B cell (primary cell): ENCODE results near the gene DACH2. TPM values are rescaled to one million over a fixed set of nuclear protein-coding genes. Genes with fewer than 3 reads are reported as not detected.

ENCODE experiments used
- ATAC-seq: fragments of 200-7000 bp; cut with Tn5 transposase; one replicate; pipeline ENCODE4 v1.10.0; 2021; ENCODE audit warnings: low read depth, mild to moderate bottlenecking, moderate number of reproducible peaks, moderate library complexity
- CTCF ChIA-PET: fragments of 350-600 bp; sonication (Branson Sonifier 250); formaldehyde crosslinking; loops from one replicate; lab custom pipeline; 2021; ENCODE audit warnings: antibody characterized with exemption, inconsistent platforms; lab: Charles Lee
- POLR2A ChIA-PET: fragments of 350-600 bp; sonication (Branson Sonifier 250); formaldehyde crosslinking; loops from one replicate; lab custom pipeline; 2021; ENCODE audit warnings: antibody characterized with exemption; lab: Charles Lee
- DNase-seq: peaks from one replicate; pipeline ENCODE4 v3.0.0; 2013
- H2AFZ ChIP-seq: 2 replicates; pipeline ENCODE4 v1.6.1; 2012; ENCODE audit warnings: mild to moderate bottlenecking, low read depth, low read length; ENCODE audit not compliant: insufficient read depth, poor library complexity, severe bottlenecking
- H3K27ac ChIP-seq, 2 donors: 1 replicate in 1 of 2; 2 replicates in 1 of 2; pipeline ENCODE4 v1.5.1; 2012 to 2013; ENCODE audit warnings: low read length in 2 of 2, mild to moderate bottlenecking in 2 of 2, moderate library complexity in 1 of 2
- H3K27me3 ChIP-seq, 4 experiments: fragments of 200-600 bp in 1 of 4; sonication (generic) in 1 of 4; replicated peaks in 1 of 4; 1 replicate in 2 of 4; 2 replicates in 2 of 4; pipeline versions ENCODE4 v1.6.1 to v1.7.0; 2013 to 2016; ENCODE audit warnings: low read length in 3 of 4, mild to moderate bottlenecking in 2 of 4, mixed read lengths in 1 of 4, moderate library complexity in 1 of 4; ENCODE audit not compliant: insufficient read depth in 4 of 4, control insufficient read depth in 3 of 4; ENCODE audit errors: control extremely low read depth in 1 of 4
- H3K36me3 ChIP-seq, 2 experiments: replicated peaks in 1 of 2; 1 replicate in 1 of 2; 2 replicates in 1 of 2; pipeline versions ENCODE4 v1.6.1 to v1.7.1; 2013; ENCODE audit warnings: low read length in 1 of 2; ENCODE audit not compliant: insufficient read depth in 2 of 2, control insufficient read depth in 1 of 2; ENCODE audit errors: control extremely low read depth in 1 of 2, extremely low read depth in 1 of 2
- H3K4me1 ChIP-seq, 2 donors: fragments of 200-600 bp in 1 of 2; sonication (generic) in 1 of 2; 1 replicate in 1 of 2; 2 replicates in 1 of 2; pipeline versions ENCODE4 v1.5.1 to v1.6.1; 2013 to 2017; ENCODE audit warnings: low read length in 2 of 2; ENCODE audit not compliant: control insufficient read depth in 2 of 2, insufficient read depth in 2 of 2
- H3K4me2 ChIP-seq: replicated peaks from 2 replicates; pipeline ENCODE3; 2012; ENCODE audit warnings: mild to moderate bottlenecking, low read depth, low read length; ENCODE audit not compliant: poor library complexity, severe bottlenecking
- H3K4me3 ChIP-seq, 5 experiments: fragments of 200-600 bp in 1 of 5; sonication (generic) in 1 of 5; 1 replicate in 3 of 5; 2 replicates in 2 of 5; pipeline versions ENCODE4 v1.5.1 to v1.7.0; 2011 to 2016; ENCODE audit warnings: low read length in 4 of 5, mild to moderate bottlenecking in 4 of 5, low read depth in 2 of 5, control low read depth in 1 of 5, moderate library complexity in 1 of 5; ENCODE audit not compliant: insufficient read depth in 1 of 5; ENCODE audit errors: control extremely low read depth in 1 of 5, extremely low read depth in 1 of 5
- H3K79me2 ChIP-seq: fragments of 200-600 bp; sonication (generic); one replicate; pipeline ENCODE4 v1.6.0; 2016; ENCODE audit warnings: low read length; ENCODE audit not compliant: control insufficient read depth, insufficient read depth
- H3K9ac ChIP-seq: fragments of 200-600 bp; sonication (generic); 2 replicates; pipeline ENCODE4 v1.6.1; 2017; ENCODE audit warnings: mild to moderate bottlenecking, low read length, moderate library complexity
- H3K9me3 ChIP-seq, 3 donors: one replicate each; pipeline versions ENCODE4 v1.6.1 to v1.7.1; 2013; ENCODE audit warnings: low read length in 2 of 3; ENCODE audit not compliant: control insufficient read depth in 2 of 3, insufficient read depth in 1 of 3; ENCODE audit errors: control extremely low read depth in 1 of 3
- H4K20me1 ChIP-seq: 2 replicates; pipeline ENCODE4 v1.6.0; 2012; ENCODE audit warnings: mild to moderate bottlenecking, low read length; ENCODE audit not compliant: insufficient read depth, control insufficient read depth, poor library complexity, severe bottlenecking
- H3K27ac Mint-ChIP-seq: one replicate; pipeline ENCODE4 v1.8.0; 2021; ENCODE audit warnings: mixed read lengths
- H3K27me3 Mint-ChIP-seq: one replicate; pipeline ENCODE4 v1.8.0; 2021; ENCODE audit warnings: mixed read lengths
- H3K4me1 Mint-ChIP-seq: one replicate; pipeline ENCODE4 v1.8.0; 2021; ENCODE audit warnings: mixed read lengths
- H3K4me3 Mint-ChIP-seq: one replicate; pipeline ENCODE4 v1.8.0; 2021; ENCODE audit warnings: mixed read lengths
- H3K9me3 Mint-ChIP-seq: one replicate; pipeline ENCODE4 v1.8.0; 2022; ENCODE audit warnings: mixed read lengths; ENCODE audit not compliant: insufficient read depth
- CTCF ChIP-seq: fragments of 200-600 bp; IDR thresholded peaks from one replicate; pipeline ENCODE4 v1.8.0; 2022; ENCODE audit warnings: antibody characterized with exemption, mild to moderate bottlenecking
- EZH2 ChIP-seq: IDR thresholded peaks from 2 replicates; pipeline ENCODE4 v1.6.1; 2012; ENCODE audit warnings: borderline replicate concordance, low read depth, mild to moderate bottlenecking, moderate library complexity, low read length; ENCODE audit not compliant: insufficient read depth, poor library complexity, severe bottlenecking
- WGBS: methylation state at CpG from one replicate; pipeline ENCODE4 v1.1.5; 2013; ENCODE audit warnings: missing lambda C conversion rate; ENCODE audit not compliant: insufficient coverage; 5-methylcytosine and 5-hydroxymethylcytosine counted together
- intact Hi-C: fragments of 100-400 bp; cut with micrococcal nuclease; formaldehyde crosslinking; loops from one replicate; pipeline ENCODE4 v1.10.0; 2022
- polyA plus RNA-seq: library from polyadenylated mRNA; depleted of rRNA; stranded (reverse); fragments of >200 nt; gene quantifications from 2 replicates; pipeline ENCODE4 v1.2.3, GENCODE V29; 2012
- total RNA-seq, 2 donors: library from RNA; stranded (reverse); fragments of 120-200 nt in 1 of 2; gene quantifications; 1 replicate in 1 of 2; 2 replicates in 1 of 2; pipeline versions ENCODE4 v1.2.3 to v1.2.4, GENCODE V29; 2013 to 2022

Gene DACH2
- total and polyA plus RNA-seq, 2 donors (not counting 1 experiment from before 2014, with no cell fraction given) = 0.07 TPM; not detected in 1

GRCh38 chrX:86137071-86137470, 11.2 kb upstream of the DACH2 start:
- intact Hi-C loops = no loop called here
- ATAC-seq = no peak

GRCh38 chrX:86141786-86142185, 6.5 kb upstream of the DACH2 start:
- H3K9me3 Mint-ChIP-seq = no peaks in the 10 kb centered on the region
- H3K9me3 ChIP-seq = no peaks in the 10 kb centered on the region
- TF ChIP-seq CTCF (no peak), EZH2 (no peak)
- H3K4me3 ChIP-seq = no peak overlapping the region
- H3K4me1 ChIP-seq = no peaks in the 10 kb centered on the region
- WGBS = no CpG with 5 or more reads among the region's 1 CpG
- H3K4me2 ChIP-seq = no peak overlapping the region
- DNase-seq (no peak), ATAC-seq (no peak)
- H3K27ac Mint-ChIP-seq = no peak overlapping the region
- no peak overlapping the region for H3K27ac ChIP-seq
- peaks cover 4% of the 10 kb centered on the region for H3K27me3 Mint-ChIP-seq
- no peaks in the 10 kb centered on the region for H4K20me1 ChIP-seq
- ChIA-PET POLR2A (no interaction called here), CTCF (no interaction called here)
- H3K79me2 ChIP-seq = no peaks in the 10 kb centered on the region
- no peaks in the 10 kb centered on the region for H3K27me3 ChIP-seq
- no peak overlapping the region for H3K9ac ChIP-seq
- no peak overlapping the region for H3K4me3 Mint-ChIP-seq
- no peak overlapping the region for H2AFZ ChIP-seq
- H3K4me1 Mint-ChIP-seq = no peaks in the 10 kb centered on the region
- no peaks in the 10 kb centered on the region for H3K36me3 ChIP-seq
- intact Hi-C loops = no loop called here

More at GRCh38 chrX:86137071-86137470, 11.2 kb upstream of the DACH2 start:
- H3K27me3 Mint-ChIP-seq = no peaks in the 10 kb centered on the region
- H3K4me3 ChIP-seq = no peak overlapping the region
- H3K27ac Mint-ChIP-seq = no peak overlapping the region
- no peak overlapping the region for H3K9ac ChIP-seq
- H3K4me1 ChIP-seq = no peaks in the 10 kb centered on the region
- H2AFZ ChIP-seq = no peak overlapping the region
- peaks cover 1% of the 10 kb centered on the region for H3K4me1 Mint-ChIP-seq
- H3K4me2 ChIP-seq = no peak overlapping the region
- H3K27ac ChIP-seq = no peak overlapping the region
- WGBS = no CpG with 5 or more reads among the region's 3 CpGs
- no peaks in the 10 kb centered on the region for H3K36me3 ChIP-seq
- no peaks in the 10 kb centered on the region for H4K20me1 ChIP-seq
- CTCF ChIA-PET = no interaction called here
- no peaks in the 10 kb centered on the region for H3K9me3 ChIP-seq
- TF ChIP-seq EZH2 = no peak
- TF ChIP-seq CTCF = no peak
- no peaks in the 10 kb centered on the region for H3K27me3 ChIP-seq
- no peak for DNase-seq
- no peaks in the 10 kb centered on the region for H3K9me3 Mint-ChIP-seq
- no peak overlapping the region for H3K4me3 Mint-ChIP-seq
- no peaks in the 10 kb centered on the region for H3K79me2 ChIP-seq
- POLR2A ChIA-PET = no interaction called here
